Bronchus fibroblast of lung (primary cell): ENCODE measurements around the gene PAFAH1B1. TPM values are rescaled to one million over a fixed set of nuclear protein-coding genes. Genes with fewer than 3 reads are reported as not detected.

Source experiments
- total RNA-seq: library from RNA; depleted of rRNA; stranded (reverse); fragments of >200 nt; gene quantifications from 2 replicates; pipeline ENCODE4 v1.2.3, GENCODE V29; 2015

The PAFAH1B1 gene
- 27.1 and 39.7 TPM in 2 replicates for total RNA-seq

DNA sequence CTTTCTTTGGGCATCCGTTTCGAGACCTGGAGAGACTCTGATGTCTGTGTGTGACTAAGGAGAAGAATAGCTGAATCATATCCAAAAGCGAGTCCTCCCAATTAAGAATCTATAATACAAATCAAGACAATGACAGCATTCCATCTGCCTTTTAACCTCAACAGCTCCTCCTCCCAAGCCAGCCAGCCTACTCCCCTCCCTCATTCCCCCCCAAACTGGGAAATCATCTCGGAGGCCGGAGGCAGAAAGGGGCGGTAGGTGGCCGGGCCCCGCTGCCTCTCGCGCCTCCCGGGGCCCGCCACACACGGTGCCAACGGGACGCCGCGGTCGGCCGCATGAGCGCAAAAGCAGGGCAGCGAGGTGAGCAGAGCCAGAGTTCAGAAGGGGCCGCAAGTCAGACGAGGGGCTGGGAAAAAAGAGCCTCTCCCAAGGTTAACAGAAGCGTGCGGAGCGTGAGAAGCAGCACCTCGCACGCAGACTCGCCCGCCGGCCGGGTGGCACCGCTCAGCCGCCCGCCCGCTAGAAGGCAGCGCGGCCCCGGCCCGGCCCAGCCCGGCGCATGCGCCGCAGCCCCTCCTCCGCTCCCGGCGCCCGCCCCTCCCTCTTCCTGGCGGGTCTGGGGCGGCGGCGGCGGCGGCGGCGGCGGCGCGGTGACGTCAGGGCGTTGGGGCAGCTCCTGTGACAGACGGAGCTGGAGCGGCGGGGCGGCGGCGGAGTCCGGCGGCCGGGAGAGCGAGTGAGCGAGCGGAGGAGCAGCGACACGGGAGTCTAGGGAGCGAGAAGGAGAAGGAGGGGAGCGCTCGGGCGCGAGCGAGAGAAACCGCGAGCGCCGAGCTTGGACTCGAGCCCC lies at the start of gene PAFAH1B1:
TSS of gene PAFAH1B1 (plus strand) at position 684 of the 850 bp plus-strand sequence. CDS start 44,635 bp downstream, outside the sequence.

DNA sequence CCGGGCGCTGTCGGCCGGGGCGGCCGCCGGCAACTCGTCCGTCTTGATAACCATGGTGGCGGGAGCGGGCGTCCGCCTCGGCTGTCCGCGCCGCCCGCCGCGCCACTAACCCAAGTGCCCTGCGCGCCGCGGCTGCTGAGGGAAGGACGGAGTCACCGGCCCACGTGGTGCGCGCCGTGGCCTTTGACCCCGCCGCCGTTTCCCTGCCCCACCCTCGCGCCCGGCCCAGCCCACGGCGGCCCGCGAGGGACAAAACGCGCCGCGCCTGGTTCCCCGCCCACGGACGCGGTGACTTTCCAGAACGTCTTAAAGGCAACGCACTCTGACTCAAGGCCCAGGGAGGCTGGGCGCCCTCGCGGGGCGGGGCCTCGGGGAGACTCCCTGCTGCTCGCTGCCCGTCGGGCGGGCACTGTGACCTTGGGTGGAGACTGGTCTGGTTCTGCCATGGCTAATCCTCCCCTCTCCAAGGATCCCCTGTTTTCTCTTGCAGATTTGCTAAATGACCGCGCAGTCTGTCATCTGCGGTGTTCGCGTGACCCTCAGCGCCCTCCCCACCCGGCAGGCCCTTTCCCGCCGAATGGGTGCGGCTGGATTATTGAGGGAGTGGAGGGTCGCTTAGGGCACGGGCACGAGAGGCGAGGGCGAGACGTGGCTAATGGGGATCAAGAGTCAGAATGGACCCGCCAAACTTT lies 118.3 kb downstream of the PAFAH1B1 start, which contains the start of gene CLUH:
TSS of gene CLUH (minus strand) at position 157 of the 692 bp plus-strand sequence. CDS start at position 54, 103 bp downstream.

Other genes with a start within 250 kb of the PAFAH1B1 start
- gene MNT, start 192.6 kb upstream of the PAFAH1B1 start, total RNA-seq = 5.4 TPM in 2 replicates
- 10.9 and 12.2 TPM in 2 replicates for gene METTL16, start 81.8 kb upstream of the PAFAH1B1 start, total RNA-seq
- 41.5 and 44.2 TPM in 2 replicates for gene CLUH, start 118.1 kb downstream of the PAFAH1B1 start, total RNA-seq
- not detected in 2 replicates for gene CCDC92B, start 156.0 kb downstream of the PAFAH1B1 start, total RNA-seq
- 2.5 and 8.4 TPM in 2 replicates for gene RAP1GAP2, start 202.8 kb downstream of the PAFAH1B1 start, total RNA-seq